H1 (cell line): ENCODE results near the gene POM121L2. TPM values are rescaled to one million over a fixed set of nuclear protein-coding genes. Genes with fewer than 3 reads are reported as not detected.

ENCODE experiments used
- CBX8 ChIP-seq: fragments of 300-800, 300-1000 bp; sonication (generic); IDR thresholded peaks from 2 replicates; pipeline ENCODE4 v1.7.1; 2016; ENCODE audit warnings: low read depth, low read length, borderline replicate concordance
- CEBPB ChIP-seq: IDR thresholded peaks from 2 replicates; pipeline ENCODE4 v1.6.1; 2012; ENCODE audit warnings: low read depth, low read length
- CHD1 ChIP-seq: IDR thresholded peaks from 2 replicates; pipeline ENCODE4 v1.6.1; 2012; ENCODE audit warnings: low read depth, low read length, improper control_type of control experiment
- CHD2 ChIP-seq: IDR thresholded peaks from 2 replicates; pipeline ENCODE4 v1.6.1; 2012; ENCODE audit warnings: low read length, improper control_type of control experiment
- EGR1 ChIP-seq: IDR thresholded peaks from 2 replicates; pipeline ENCODE4 v1.6.1; 2011; ENCODE audit warnings: low read depth, low read length, borderline replicate concordance
- EZH2 ChIP-seq: fragments of 200-600 bp; sonication (generic); IDR thresholded peaks from 2 replicates; pipeline ENCODE4 v1.7.1; 2012; ENCODE audit warnings: low read depth, mild to moderate bottlenecking, moderate library complexity, low read length, inconsistent platforms; ENCODE audit not compliant: severe bottlenecking
- FOSL1 ChIP-seq: IDR thresholded peaks from 2 replicates; pipeline ENCODE4 v1.6.1; 2011; ENCODE audit warnings: mild to moderate bottlenecking, low read depth, low read length, moderate library complexity; ENCODE audit not compliant: insufficient read depth
- HDAC6 ChIP-seq: IDR thresholded peaks from one replicate; pipeline ENCODE4 v1.7.1; 2012; ENCODE audit warnings: low read depth, mild to moderate bottlenecking, inconsistent platforms, low read length, moderate library complexity
- KDM1A ChIP-seq: fragments of 200-600, 300-600 bp; sonication (generic); IDR thresholded peaks from 2 replicates; pipeline ENCODE4 v1.7.1; 2016; ENCODE audit warnings: mild to moderate bottlenecking, low read length, borderline replicate concordance
- KDM5A ChIP-seq: fragments of 200-600 bp; IDR thresholded peaks from 2 replicates; pipeline ENCODE4 v1.7.1; 2012; ENCODE audit warnings: mild to moderate bottlenecking, low read length, inconsistent platforms, mixed read lengths
- NANOG ChIP-seq: IDR thresholded peaks from 2 replicates; pipeline ENCODE4 v1.6.1; 2011; ENCODE audit warnings: low read length, low read depth, mild to moderate bottlenecking, inconsistent platforms; ENCODE audit not compliant: insufficient read depth, poor library complexity, severe bottlenecking
- NRF1 ChIP-seq: IDR thresholded peaks from 2 replicates; pipeline ENCODE4 v1.6.1; 2011; ENCODE audit warnings: mild to moderate bottlenecking, low read depth, low read length, improper control_type of control experiment
- RAD21 ChIP-seq, 2 experiments: IDR thresholded peaks in 1 of 2; conservative IDR thresholded peaks in 1 of 2; 2 replicates each; pipeline ENCODE4 v1.6.1; 2011; ENCODE audit warnings: low read depth in 2 of 2, low read length in 2 of 2, improper control_type of control experiment in 1 of 2, inconsistent platforms in 1 of 2, mild to moderate bottlenecking in 1 of 2, moderate library complexity in 1 of 2
- RFX5 ChIP-seq: IDR thresholded peaks from 2 replicates; pipeline ENCODE4 v1.6.1; 2011; ENCODE audit warnings: low read depth, low read length, improper control_type of control experiment, borderline replicate concordance
- RXRA ChIP-seq: IDR thresholded peaks from 2 replicates; pipeline ENCODE4 v1.6.1; 2011; ENCODE audit warnings: low read depth, mild to moderate bottlenecking, low read length, moderate library complexity; ENCODE audit not compliant: insufficient read depth
- SAP30 ChIP-seq: fragments of 300-600 bp; sonication (generic); IDR thresholded peaks from 2 replicates; pipeline ENCODE4 v1.7.1; 2012; ENCODE audit warnings: low read length, moderate library complexity, mild to moderate bottlenecking, inconsistent platforms; ENCODE audit not compliant: insufficient read depth, insufficient replicate concordance
- SIN3A ChIP-seq, 2 experiments: IDR thresholded peaks in 1 of 2; conservative IDR thresholded peaks in 1 of 2; 2 replicates each; pipeline ENCODE4 v1.6.1; 2011 to 2012; ENCODE audit warnings: low read length in 2 of 2, improper control_type of control experiment in 1 of 2, low read depth in 1 of 2, mild to moderate bottlenecking in 1 of 2
- SUZ12 ChIP-seq: fragments of 200-600 bp; sonication (generic); IDR thresholded peaks from 2 replicates; pipeline ENCODE4 v1.6.1; 2012; ENCODE audit warnings: mild to moderate bottlenecking, inconsistent platforms, low read length, moderate library complexity, mixed read lengths
- TAF7 ChIP-seq: optimal IDR thresholded peaks from 2 replicates; pipeline ENCODE3; 2011; ENCODE audit warnings: low read depth, mild to moderate bottlenecking, inconsistent platforms, low read length, moderate library complexity, borderline replicate concordance
- TCF12 ChIP-seq: IDR thresholded peaks from 2 replicates; pipeline ENCODE4 v1.6.1; 2011; ENCODE audit warnings: low read depth, mild to moderate bottlenecking, low read length
- TEAD4 ChIP-seq: IDR thresholded peaks from 2 replicates; pipeline ENCODE4 v1.6.1; 2012; ENCODE audit warnings: low read depth, low read length, inconsistent platforms, mixed read lengths
- ZNF274 ChIP-seq: IDR thresholded peaks from 2 replicates; pipeline ENCODE4 v1.7.0; 2012; ENCODE audit warnings: low read length, borderline replicate concordance; ENCODE audit errors: extremely low read depth
- polyA plus RNA-seq, 7 experiments: library from polyadenylated mRNA; depleted of rRNA in 3 of 7; stranded (reverse) in 5 of 7; unstranded in 2 of 7; fragments of >200 nt in 5 of 7; fragments of 200-250 nt in 2 of 7; gene quantifications; 1 replicate in 5 of 7; 2 replicates in 1 of 7; 4 replicates in 1 of 7; pipeline versions ENCODE4 v1.2.1 to v1.2.3, GENCODE V29; 2011 to 2013; ENCODE audit warnings: missing spikeins in 2 of 7, mixed read lengths in 2 of 7
- total RNA-seq: library from RNA; stranded (reverse); fragmentation: NEBNext Ultra II Directional; extraction: Animal tissue kit (Norgen Biotek cat#: 25700); gene quantifications from 2 replicates; pipeline ENCODE4 v1.2.1, GENCODE V29; 2021
- TF ChIP-seq, protein P1 (sequence below): IDR thresholded peaks from 2 replicates; pipeline ENCODE4 v1.6.1; 2012; ENCODE audit warnings: inconsistent platforms
- TF ChIP-seq, protein P2 (sequence below): IDR thresholded peaks from 2 replicates; pipeline ENCODE4 v1.6.1; 2012; ENCODE audit warnings: inconsistent platforms

The POM121L2 gene
- total and polyA plus RNA-seq, 2 of the 8 experiments (the other 6 are each of a cell fraction or from before 2014, with no cell fraction given) = 0.05 to 0.09 TPM

DNA sequence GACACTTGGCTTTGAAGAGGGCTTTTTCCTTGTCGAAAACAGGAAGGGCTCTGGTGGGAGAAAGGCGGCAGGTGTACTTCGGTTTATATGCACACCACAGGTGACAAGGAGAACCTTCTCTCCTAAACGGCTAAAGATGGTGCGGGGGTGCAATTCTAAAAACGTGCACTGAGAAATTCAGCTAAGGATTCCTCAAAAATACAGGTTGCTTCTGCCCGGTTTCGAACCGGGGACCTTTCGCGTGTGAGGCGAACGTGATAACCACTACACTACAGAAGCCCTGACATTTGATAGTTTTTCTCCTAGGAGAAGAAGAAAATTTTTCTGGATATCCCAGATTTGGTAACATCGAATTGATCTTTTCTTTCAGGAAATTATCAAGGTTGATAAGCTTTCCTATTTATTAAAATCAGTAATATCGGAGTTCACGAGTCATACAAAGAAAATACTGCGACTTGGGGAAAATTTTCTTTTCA is 32.0 kb downstream of the POM121L2 start (continued):
- no peak for TF ChIP-seq KDM1A
- no peak for TF ChIP-seq TAF7
- TF ChIP-seq RFX5 = no peak
- TF ChIP-seq SAP30 = no peak
- no peak for TF ChIP-seq EZH2
- no peak for TF ChIP-seq CHD1
- no peak for TF ChIP-seq TCF12
- no peak for TF ChIP-seq CHD2
- TF ChIP-seq, protein P1, sequence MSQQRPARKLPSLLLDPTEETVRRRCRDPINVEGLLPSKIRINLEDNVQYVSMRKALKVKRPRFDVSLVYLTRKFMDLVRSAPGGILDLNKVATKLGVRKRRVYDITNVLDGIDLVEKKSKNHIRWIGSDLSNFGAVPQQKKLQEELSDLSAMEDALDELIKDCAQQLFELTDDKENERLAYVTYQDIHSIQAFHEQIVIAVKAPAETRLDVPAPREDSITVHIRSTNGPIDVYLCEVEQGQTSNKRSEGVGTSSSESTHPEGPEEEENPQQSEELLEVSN = no peak
- TF ChIP-seq FOSL1 = no peak
- TF ChIP-seq NRF1 = no peak
- no peak for TF ChIP-seq HDAC6
- peak; percentile 57; the same call in 1 of the 2 replicates for TF ChIP-seq CEBPB
- no peak for TF ChIP-seq CBX8
- TF ChIP-seq ZNF274 = no peak
- TF ChIP-seq SIN3A (conservative IDR thresholded peaks at IDR 0.05 in 1 of 2, IDR thresholded peaks at IDR 0.05 in 1 of 2; ENCODE audit: low read depth in 1 of 2, low read length in 2 of 2) = peak in 1 of 2 experiments; percentile 76; a peak in 1 of 4 replicates
- 0 out of 2 replicates have a peak, but pooled peaks have one; percentile 49 for TF ChIP-seq TEAD4
- TF ChIP-seq EGR1 = no peak
- TF ChIP-seq KDM5A = no peak
- no peak for TF ChIP-seq NANOG
- TF ChIP-seq SUZ12 = no peak
- TF ChIP-seq RAD21 (IDR thresholded peaks at IDR 0.05 in 1 of 2, conservative IDR thresholded peaks at IDR 0.05 in 1 of 2; ENCODE audit: low read depth in 2 of 2, low read length in 2 of 2) = no peak
- TF ChIP-seq RXRA = no peak
- TF ChIP-seq, protein P2, sequence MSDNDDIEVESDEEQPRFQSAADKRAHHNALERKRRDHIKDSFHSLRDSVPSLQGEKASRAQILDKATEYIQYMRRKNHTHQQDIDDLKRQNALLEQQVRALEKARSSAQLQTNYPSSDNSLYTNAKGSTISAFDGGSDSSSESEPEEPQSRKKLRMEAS = 0 out of 2 replicates have a peak, but pooled peaks have one; percentile 22
